SJSA1 (cell line): ENCODE measurements around the gene EIF4G2. TPM values are rescaled to one million over a fixed set of nuclear protein-coding genes. Genes with fewer than 3 reads are reported as not detected.
"Not testable (repeated sequence)": the region's sequence is repeated elsewhere in the genome, so short reads cannot be mapped to it uniquely, and the experiment has no call there.

Experiments
- DNase-seq, 2 experiments: peaks; one replicate each; pipeline ENCODE4 v3.0.0-alpha.2; 2015 to 2020; ENCODE audit warnings: low spot score in 2 of 2, low read depth in 1 of 2
- H3K27ac ChIP-seq: fragments of 250-450 bp; sonication (Bioruptor Pico); 2 replicates; pipeline ENCODE4 v1.5.1; 2020; ENCODE audit warnings: mild to moderate bottlenecking, moderate library complexity
- H3K27me3 ChIP-seq: fragments of 250-450 bp; sonication (Bioruptor Pico); replicated peaks from 2 replicates; pipeline ENCODE4 v1.5.1; 2020; ENCODE audit warnings: mild to moderate bottlenecking, moderate library complexity
- H3K36me3 ChIP-seq: fragments of 250-450 bp; sonication (Bioruptor Pico); 2 replicates; pipeline ENCODE4 v1.5.1; 2020; ENCODE audit warnings: mild to moderate bottlenecking
- H3K4me1 ChIP-seq: fragments of 250-450 bp; sonication (Bioruptor Pico); replicated peaks from 2 replicates; pipeline ENCODE4 v1.6.1; 2021; ENCODE audit warnings: mild to moderate bottlenecking
- H3K4me3 ChIP-seq: fragments of 250-450 bp; sonication (Bioruptor Pico); 2 replicates; pipeline ENCODE4 v1.5.1; 2020; ENCODE audit warnings: mild to moderate bottlenecking
- H3K9me3 ChIP-seq: fragments of 250-450 bp; sonication (Bioruptor Pico); replicated peaks from 2 replicates; pipeline ENCODE4 v1.5.1; 2020; ENCODE audit warnings: mild to moderate bottlenecking
- total RNA-seq: library from RNA; depleted of rRNA; stranded (reverse); fragments of >200 nt; shearing (Covaris generic); gene quantifications from 2 replicates; pipeline ENCODE4 v1.2.3, GENCODE V29; 2014; rRNA removed

Gene EIF4G2
- total RNA-seq, result 930 and 1,031 TPM in 2 replicates

DNA sequence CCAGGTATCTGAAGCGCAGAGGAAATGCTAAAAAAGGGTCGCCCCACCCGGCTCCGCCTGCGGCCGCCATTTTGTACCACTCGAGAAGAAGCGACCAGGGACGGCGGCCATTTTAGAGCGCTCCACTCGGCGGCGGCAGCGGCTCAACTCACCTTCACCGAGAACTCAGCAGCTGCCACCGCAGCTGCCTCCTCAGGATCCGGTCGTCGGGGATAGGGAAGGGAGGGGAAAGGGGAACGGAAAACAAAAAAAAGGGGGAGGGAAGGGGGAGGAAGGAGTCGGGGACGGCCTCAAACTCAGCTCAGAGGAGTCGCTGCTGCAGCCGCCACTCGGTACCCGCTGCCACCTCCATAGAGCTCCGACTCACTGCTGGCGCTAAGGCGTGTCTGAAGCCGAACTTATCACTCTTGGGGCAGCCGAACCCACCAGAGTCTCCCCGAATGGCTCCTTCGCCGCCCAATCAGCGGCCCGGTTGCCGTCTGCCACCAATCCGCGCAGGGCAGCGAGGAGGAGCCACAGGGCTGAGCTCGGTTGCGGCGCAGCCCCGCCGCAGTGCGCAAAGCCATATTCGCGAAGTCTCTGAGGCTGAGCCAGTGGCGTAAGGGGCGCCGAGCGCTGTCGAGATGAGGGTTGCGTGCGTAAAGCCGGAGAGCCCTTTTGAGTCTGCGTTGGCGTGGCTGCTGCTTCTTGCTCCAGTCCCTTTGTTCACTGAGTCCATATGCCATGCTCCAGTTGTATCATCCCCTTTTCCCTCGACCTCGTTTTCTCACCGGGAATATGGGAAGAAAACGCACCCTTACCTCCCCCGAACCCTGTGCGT lies at the start of gene EIF4G2:
EIF4G2 (minus strand) TSS at position 374 of the 820 bp plus-strand sequence.
- Histone ChIP-seq H3K4me1 (peaks cover 17% of the 10 kb centered on the region), H3K4me3 (peak within 1 kb of the TSS; percentile 96), H3K27me3 (no peaks in the 10 kb centered on the region), H3K27ac (peak within 1 kb of the TSS; percentile 96), H3K9me3 (no peaks in the 10 kb centered on the region; the same call in 1 of the 2 replicates), H3K36me3 (peaks cover 49% of the 10 kb centered on the region)
- peak; percentile 97 to 98 for DNase-seq

- H3K27me3 ChIP-seq, result no peaks in the 10 kb centered on the region
- no peaks in the 10 kb centered on the region for H3K9me3 ChIP-seq
- H3K4me3 ChIP-seq, result peak within 1 kb of the TSS; percentile 67
- H3K4me1 ChIP-seq, result peaks cover 21% of the 10 kb centered on the region
- peak within 1 kb of the TSS; percentile 80 for H3K27ac ChIP-seq
- DNase-seq, result peak; percentile 96 to 99
- H3K36me3 ChIP-seq, result peaks cover 47% of the 10 kb centered on the region
These were observed 49.1 kb upstream of the EIF4G2 start, which contains the start of gene ZBED5 for GRCh38 chr11:10857709-10858438. ZBED5 (minus strand) TSS chr11:10858053; CDS start chr11:10854945, 3,108 bp downstream.

DNA sequence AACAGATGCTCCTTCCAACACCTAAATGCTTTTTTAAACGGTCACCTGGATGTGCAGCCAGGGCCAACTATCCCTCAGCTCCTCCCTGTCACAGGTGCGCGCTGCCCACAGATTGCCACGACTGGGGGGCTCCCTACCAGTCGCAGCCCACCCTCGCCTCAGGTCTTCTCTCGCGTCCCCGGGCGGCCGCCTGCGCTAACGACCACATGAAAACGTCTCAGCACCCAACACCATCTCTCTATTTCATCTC lies 48.7 kb upstream of the EIF4G2 start:
- peak overlapping the region; percentile 67 for H3K4me3 ChIP-seq

GRCh38 chr11:10856689-10857458 lies 48.1 kb upstream of the EIF4G2 start:
- Histone ChIP-seq H3K36me3 (peaks cover 57% of the 10 kb centered on the region), H3K4me1 (peaks cover 11% of the 10 kb centered on the region), H3K27me3 (no peaks in the 10 kb centered on the region), H3K9me3 (no peaks in the 10 kb centered on the region), H3K4me3 (peak overlapping the region; percentile 67), H3K27ac (peak overlapping the region; percentile 80)
- DNase-seq, result peak; percentile 10 to 59

More for the DNA sequence above, 48.7 kb upstream of the EIF4G2 start:
- peak overlapping the region; percentile 80 for H3K27ac ChIP-seq
- H3K4me1 ChIP-seq, result peaks cover 16% of the 10 kb centered on the region
- H3K9me3 ChIP-seq, result no peaks in the 10 kb centered on the region
- no peaks in the 10 kb centered on the region for H3K27me3 ChIP-seq
- DNase-seq, result no peak
- peaks cover 52% of the 10 kb centered on the region for H3K36me3 ChIP-seq

GRCh38 chr11:10855295-10855694 lies 46.6 kb upstream of the EIF4G2 start:
- Histone ChIP-seq H3K36me3 (peaks cover 65% of the 10 kb centered on the region), H3K4me3 (no peak overlapping the region), H3K27ac (no peak overlapping the region), H3K27me3 (no peaks in the 10 kb centered on the region), H3K9me3 (no peaks in the 10 kb centered on the region), H3K4me1 (peaks cover 8% of the 10 kb centered on the region)
- DNase-seq, result no peak

DNA sequence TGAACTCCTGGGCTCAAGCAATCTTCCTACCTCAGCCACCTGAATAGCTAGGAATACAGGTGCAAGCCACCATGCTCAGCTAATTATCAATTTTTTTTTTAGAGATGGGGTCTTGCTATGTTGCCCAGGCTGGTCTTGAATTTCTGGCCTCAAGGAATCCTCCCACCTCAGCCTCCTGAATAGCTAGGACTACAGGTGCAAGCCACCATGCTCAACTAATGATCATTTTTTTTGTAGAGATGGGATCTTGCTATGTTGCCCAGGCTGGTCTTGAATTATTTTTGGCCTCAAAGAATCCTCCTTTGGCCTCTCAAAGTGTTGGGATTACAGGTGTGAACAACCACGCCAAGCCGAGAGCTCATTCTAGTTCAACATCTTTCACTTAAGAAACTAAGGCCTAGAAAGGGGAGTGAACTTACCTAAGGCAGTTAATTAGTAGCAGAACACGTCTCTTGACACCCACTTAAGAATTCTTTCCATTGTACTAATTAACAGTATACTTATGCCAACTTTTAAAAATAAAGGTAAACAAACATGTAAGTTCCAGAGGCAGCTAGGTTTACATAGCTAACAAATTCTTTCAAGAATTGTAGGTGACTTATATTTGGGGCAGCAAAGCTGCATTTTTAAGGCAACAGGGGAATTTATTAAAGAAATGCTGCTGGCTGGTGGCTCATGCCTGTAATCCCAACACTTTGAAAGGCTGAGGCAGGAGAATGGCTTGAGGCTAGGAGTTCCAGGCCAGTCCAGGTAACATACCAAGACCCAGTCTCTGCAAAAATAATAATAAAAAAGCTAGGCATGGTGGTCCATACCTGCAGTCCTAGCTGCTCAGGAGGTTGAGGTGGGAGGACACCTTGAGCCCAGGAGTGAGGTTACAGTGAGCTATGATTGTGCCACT lies 39.5 kb upstream of the EIF4G2 start:
- Histone ChIP-seq H3K9me3 (no peaks in the 10 kb centered on the region), H3K27ac (no peak overlapping the region), H3K4me3 (no peak overlapping the region), H3K27me3 (no peaks in the 10 kb centered on the region), H3K36me3 (peaks cover 21% of the 10 kb centered on the region), H3K4me1 (no peaks in the 10 kb centered on the region)
- DNase-seq, result no peak

GRCh38 chr11:10846660-10847059 lies 37.9 kb upstream of the EIF4G2 start:
- H3K36me3 ChIP-seq, result peaks cover 6% of the 10 kb centered on the region
- H3K27me3 ChIP-seq, result no peaks in the 10 kb centered on the region
- H3K27ac ChIP-seq, result no peak overlapping the region
- H3K9me3 ChIP-seq, result no peaks in the 10 kb centered on the region
- H3K4me3 ChIP-seq, result no peak overlapping the region
- no peaks in the 10 kb centered on the region for H3K4me1 ChIP-seq
- DNase-seq, result no peak

DNA sequence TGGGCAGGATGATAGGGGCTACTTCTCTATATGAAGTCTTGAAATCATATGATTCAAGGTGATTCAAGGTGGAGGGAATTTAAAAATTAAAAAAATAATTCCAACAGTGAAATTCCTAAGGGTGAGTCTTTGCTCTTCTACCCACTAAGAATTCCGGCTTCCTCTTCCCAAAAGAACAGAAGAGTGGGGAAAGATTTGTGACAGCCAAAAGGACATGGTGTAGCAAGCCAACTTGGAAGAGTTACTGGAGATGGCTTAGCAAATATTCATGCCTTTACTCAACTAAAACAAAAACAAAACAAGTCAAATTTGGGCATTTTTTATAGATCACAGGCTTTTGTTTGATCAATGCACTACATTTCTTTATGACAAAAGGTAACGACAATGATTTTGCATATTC lies 36.9 kb upstream of the EIF4G2 start:
- DNase-seq, result no peak
- Histone ChIP-seq H3K36me3 (no peaks in the 10 kb centered on the region), H3K4me3 (no peak overlapping the region), H3K27ac (no peak overlapping the region), H3K9me3 (no peaks in the 10 kb centered on the region), H3K27me3 (no peaks in the 10 kb centered on the region), H3K4me1 (no peaks in the 10 kb centered on the region)

GRCh38 chr11:10844796-10845195 lies 36.1 kb upstream of the EIF4G2 start:
- DNase-seq, result no peak
- H3K27ac ChIP-seq, result no peak overlapping the region

GRCh38 chr11:10844356-10844755 lies 35.6 kb upstream of the EIF4G2 start:
- no peak overlapping the region for H3K27ac ChIP-seq
- no peaks in the 10 kb centered on the region for H3K9me3 ChIP-seq
- no peaks in the 10 kb centered on the region for H3K4me1 ChIP-seq
- H3K4me3 ChIP-seq, result no peak overlapping the region
- H3K27me3 ChIP-seq, result no peaks in the 10 kb centered on the region; the same call in 1 of the 2 replicates
- no peaks in the 10 kb centered on the region for H3K36me3 ChIP-seq
- no peak for DNase-seq

More at GRCh38 chr11:10844796-10845195, 36.1 kb upstream of the EIF4G2 start:
- Histone ChIP-seq H3K9me3 (no peaks in the 10 kb centered on the region), H3K27me3 (no peaks in the 10 kb centered on the region; the same call in 1 of the 2 replicates), H3K4me3 (no peak overlapping the region), H3K4me1 (no peaks in the 10 kb centered on the region), H3K36me3 (no peaks in the 10 kb centered on the region)

DNA sequence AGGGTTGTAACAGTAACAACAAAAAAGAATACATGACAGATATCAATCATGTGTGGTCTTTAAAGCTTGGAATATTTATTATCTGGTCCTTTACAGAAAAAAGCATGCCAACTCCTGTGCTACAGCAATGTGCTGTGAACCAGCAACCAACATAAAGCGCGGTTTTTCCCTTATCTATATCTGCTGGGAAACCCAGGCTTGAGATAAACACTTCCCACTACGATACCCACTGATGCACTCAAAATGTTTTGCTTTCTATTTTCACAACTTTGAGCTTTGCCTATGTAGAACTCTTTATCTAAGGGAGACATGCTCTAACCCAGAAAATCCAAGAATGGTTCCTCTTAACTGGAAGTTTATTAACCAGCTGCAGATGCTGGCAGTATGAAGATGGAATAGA lies 30.2 kb upstream of the EIF4G2 start:
- no peaks in the 10 kb centered on the region for H3K9me3 ChIP-seq
- H3K4me3 ChIP-seq, result no peak overlapping the region
- H3K4me1 ChIP-seq, result no peaks in the 10 kb centered on the region
- no peaks in the 10 kb centered on the region; the same call in 1 of the 2 replicates for H3K27me3 ChIP-seq
- H3K36me3 ChIP-seq, result no peaks in the 10 kb centered on the region
- H3K27ac ChIP-seq, result no peak overlapping the region
- no peak for DNase-seq

- H3K36me3 ChIP-seq, result no peaks in the 10 kb centered on the region
- DNase-seq, result no peak
- H3K4me1 ChIP-seq, result no peaks in the 10 kb centered on the region
- H3K4me3 ChIP-seq, result no peak overlapping the region
- no peaks in the 10 kb centered on the region for H3K9me3 ChIP-seq
- H3K27ac ChIP-seq, result no peak overlapping the region
- H3K27me3 ChIP-seq, result no peaks in the 10 kb centered on the region; the same call in 1 of the 2 replicates
These were observed 29.4 kb upstream of the EIF4G2 start for GRCh38 chr11:10838083-10838482.

DNA sequence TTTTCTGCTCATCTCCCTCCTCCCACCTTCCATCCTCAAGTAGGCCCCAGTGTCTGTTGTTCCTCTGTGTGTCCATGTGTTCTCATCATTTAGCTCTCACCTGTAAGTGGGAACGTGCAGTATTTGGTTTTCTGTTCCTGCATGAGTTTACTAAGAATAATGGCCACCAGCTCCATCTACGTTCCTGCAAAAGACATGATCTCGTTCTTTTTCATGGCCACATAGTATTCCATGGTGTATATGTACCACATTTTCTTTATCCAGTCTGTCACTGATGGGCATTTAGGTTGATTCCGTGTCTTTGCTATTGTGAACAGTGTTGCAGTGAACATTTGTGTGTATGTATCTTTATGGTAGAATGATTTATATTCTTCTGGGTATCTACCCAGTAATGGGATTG lies 28.2 kb upstream of the EIF4G2 start:
- not testable (repeated sequence) for H3K27me3 ChIP-seq, H3K9me3 ChIP-seq, H3K36me3 ChIP-seq, DNase-seq, H3K4me3 ChIP-seq, H3K4me1 ChIP-seq, H3K27ac ChIP-seq
